ENCODE data around the gene RABEPK.

DNA sequence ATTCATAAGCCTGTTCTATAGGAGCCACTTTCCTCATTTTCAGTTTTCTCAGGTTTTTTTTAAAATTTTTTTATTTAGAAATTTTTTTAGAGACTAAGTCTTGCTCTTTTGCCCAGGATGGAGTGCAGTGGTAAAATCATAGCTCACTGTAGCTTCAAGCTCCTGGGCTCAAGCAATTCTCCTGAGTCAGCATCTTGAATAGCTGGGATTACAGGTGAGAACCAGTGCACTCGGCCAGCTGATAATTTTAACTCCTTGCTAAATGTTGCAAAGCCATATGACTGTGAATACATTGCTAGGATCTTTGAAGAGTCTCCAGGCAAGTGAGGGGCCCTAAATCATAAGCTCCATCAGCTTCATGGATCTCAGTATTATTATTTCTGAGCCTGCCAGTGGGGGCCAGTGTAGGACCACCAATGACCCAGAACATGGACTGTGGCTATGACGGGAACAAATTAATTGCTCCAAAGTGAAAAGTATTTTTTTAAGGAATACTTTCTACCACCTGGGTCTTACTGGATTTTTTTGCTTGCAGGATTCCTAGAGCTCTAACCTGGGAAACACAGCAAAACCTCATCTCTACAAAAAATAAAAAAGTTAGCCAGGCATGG lies 55.5 kb downstream of the RABEPK start:
- no peak for TF ChIP-seq NFIC (IDR thresholded peaks at IDR 0.05)
- no peak for TF ChIP-seq EP300 (IDR thresholded peaks at IDR 0.05; ENCODE audit: borderline replicate concordance)
- no peak for TF ChIP-seq TEAD4 (IDR thresholded peaks at IDR 0.05)
